Testis (tissue), 3 donors: ENCODE measurements around the gene CPLANE1. TPM values are rescaled to one million over a fixed set of nuclear protein-coding genes. Genes with fewer than 3 reads are reported as not detected.

Experiments used
- DNase-seq: peaks from one replicate; pipeline ENCODE4 v3.0.0-alpha.2; 2019
- H3K27ac ChIP-seq, 2 donors: fragments of 200-600 bp; sonication (generic); one replicate each; pipeline ENCODE4 v1.5.1; 2019
- H3K27me3 ChIP-seq: fragments of 200-600 bp; sonication (generic); one replicate; pipeline ENCODE4 v1.5.1; 2019
- H3K36me3 ChIP-seq: fragments of 200-600 bp; sonication (generic); one replicate; pipeline ENCODE4 v1.5.1; 2017; ENCODE audit warnings: low read depth; ENCODE audit errors: missing control alignments
- H3K4me1 ChIP-seq: fragments of 200-600 bp; sonication (generic); one replicate; pipeline ENCODE4 v1.5.1; 2019
- H3K4me3 ChIP-seq, 2 donors: fragments of 200-600 bp; sonication (generic); one replicate each; pipeline ENCODE4 v1.5.1; 2017 to 2019
- H3K9me3 ChIP-seq: fragments of 200-600 bp; sonication (generic); one replicate; pipeline ENCODE4 v1.5.1; 2017
- POLR2A ChIP-seq: fragments of 450-650 bp; IDR thresholded peaks from one replicate; pipeline ENCODE4 v1.6.1; 2017; ENCODE audit warnings: antibody characterized with exemption, mild to moderate bottlenecking, moderate library complexity
- WGBS, 2 donors: methylation state at CpG; one replicate each; pipeline ENCODE4 v1.1.5; 2018; 5-methylcytosine and 5-hydroxymethylcytosine counted together
- intact Hi-C: fragments of 100-400 bp; cut with DNase I; formaldehyde crosslinking; loops from one replicate; pipeline ENCODE4 v1.15.1; 2023; ENCODE audit warnings: low total_unique reads
- polyA plus RNA-seq: library from polyadenylated mRNA; stranded (reverse); fragments of 350-450 nt; fragmentation: Illumina TruSeq; extraction: RNeasy Lipid Tissue Mini Kit (QIAGEN cat#74804); gene quantifications from one replicate; pipeline ENCODE4 v1.2.3, GENCODE V29; 2014; ENCODE audit warnings: low read depth, low replicate concordance; ENCODE audit not compliant: insufficient read depth
- small RNA-seq, 2 donors: library from RNA; depleted of rRNA; stranded (forward); fragments of <200 nt; gene quantifications; one replicate each; pipeline ENCODE3, GENCODE V24; 2016
- total RNA-seq, 2 donors: library from RNA; depleted of rRNA; stranded (reverse); fragments of >200 nt; gene quantifications; one replicate each; pipeline ENCODE4 v1.2.3, GENCODE V29; 2016
- TF ChIP-seq, protein P1 (sequence below), 3 experiments: fragments of 450-650 bp in 2 of 3; fragments of 200-600 bp in 1 of 3; sonication (generic) in 1 of 3; IDR thresholded peaks; one replicate each; pipeline ENCODE4 v1.5.1; 2016 to 2019; ENCODE audit warnings: antibody characterized with exemption in 3 of 3, mild to moderate bottlenecking in 2 of 3, moderate library complexity in 1 of 3

Gene CPLANE1
- total and polyA plus RNA-seq, 3 donors from 2014 or later: 14.8 to 39.5 (median 36.9) TPM

DNA sequence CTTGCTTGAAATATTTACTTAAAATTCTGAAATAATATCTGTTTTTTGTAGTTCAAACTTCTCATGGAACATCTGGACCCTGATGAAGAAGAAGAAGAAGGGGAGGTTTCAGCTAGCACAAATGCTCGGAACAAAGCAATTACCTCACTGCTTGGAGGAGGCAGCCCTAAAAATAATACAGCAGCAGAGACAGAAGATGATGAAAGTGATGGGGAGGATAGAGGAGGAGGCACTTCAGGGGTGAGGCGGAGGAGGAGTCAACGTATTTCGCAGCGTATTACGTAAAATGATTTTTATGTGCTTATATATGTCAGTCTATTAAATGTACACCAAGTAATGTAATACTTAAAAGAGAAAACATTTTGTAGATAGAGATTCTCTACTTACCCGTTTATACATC lies 185.4 kb downstream of the CPLANE1 start:
- Histone ChIP-seq H3K9me3 (no peaks in the 10 kb centered on the region), H3K27me3 (no peaks in the 10 kb centered on the region), H3K36me3 (no peaks in the 10 kb centered on the region), H3K4me1 (no peaks in the 10 kb centered on the region), H3K4me3 (no peak overlapping the region), H3K27ac (no peak overlapping the region)
- WGBS, 2 donors: 94% methylated on average over 7 of the region's 7 CpGs
- TF ChIP-seq, protein P1, sequence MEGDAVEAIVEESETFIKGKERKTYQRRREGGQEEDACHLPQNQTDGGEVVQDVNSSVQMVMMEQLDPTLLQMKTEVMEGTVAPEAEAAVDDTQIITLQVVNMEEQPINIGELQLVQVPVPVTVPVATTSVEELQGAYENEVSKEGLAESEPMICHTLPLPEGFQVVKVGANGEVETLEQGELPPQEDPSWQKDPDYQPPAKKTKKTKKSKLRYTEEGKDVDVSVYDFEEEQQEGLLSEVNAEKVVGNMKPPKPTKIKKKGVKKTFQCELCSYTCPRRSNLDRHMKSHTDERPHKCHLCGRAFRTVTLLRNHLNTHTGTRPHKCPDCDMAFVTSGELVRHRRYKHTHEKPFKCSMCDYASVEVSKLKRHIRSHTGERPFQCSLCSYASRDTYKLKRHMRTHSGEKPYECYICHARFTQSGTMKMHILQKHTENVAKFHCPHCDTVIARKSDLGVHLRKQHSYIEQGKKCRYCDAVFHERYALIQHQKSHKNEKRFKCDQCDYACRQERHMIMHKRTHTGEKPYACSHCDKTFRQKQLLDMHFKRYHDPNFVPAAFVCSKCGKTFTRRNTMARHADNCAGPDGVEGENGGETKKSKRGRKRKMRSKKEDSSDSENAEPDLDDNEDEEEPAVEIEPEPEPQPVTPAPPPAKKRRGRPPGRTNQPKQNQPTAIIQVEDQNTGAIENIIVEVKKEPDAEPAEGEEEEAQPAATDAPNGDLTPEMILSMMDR (IDR thresholded peaks at IDR 0.05): no peak
- TF ChIP-seq POLR2A: no peak
- DNase-seq: no peak
- intact Hi-C loops: no loop called here

DNA sequence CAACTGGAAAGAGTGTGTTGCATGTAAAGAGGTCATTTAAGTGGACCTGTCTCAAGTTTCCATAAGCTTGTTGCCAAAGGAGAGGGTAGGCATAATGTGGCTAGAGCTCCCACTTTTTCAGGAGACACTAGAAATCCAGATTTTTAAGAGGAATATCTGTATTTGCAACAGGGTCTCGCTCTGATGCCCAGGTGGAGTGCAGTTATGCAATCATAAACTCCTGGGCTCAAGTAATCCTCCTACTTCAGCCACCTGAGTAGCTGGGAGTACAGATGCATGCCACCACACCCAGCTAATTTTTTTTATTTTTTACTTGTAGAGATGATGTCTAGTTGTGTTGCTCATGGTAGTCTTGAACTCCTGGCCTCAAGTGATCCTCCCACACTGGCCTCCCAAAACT lies 189.1 kb downstream of the CPLANE1 start:
- H3K27ac ChIP-seq: no peak overlapping the region
- H3K36me3 ChIP-seq: no peaks in the 10 kb centered on the region
- H3K27me3 ChIP-seq: no peaks in the 10 kb centered on the region
- no peak for DNase-seq
- TF ChIP-seq POLR2A: no peak
- TF ChIP-seq, protein P1 (IDR thresholded peaks at IDR 0.05): no peak
- H3K9me3 ChIP-seq: no peaks in the 10 kb centered on the region
- 90 to 96% methylated on average over 1 of the region's 1 CpG for WGBS, 2 donors
- H3K4me1 ChIP-seq: no peaks in the 10 kb centered on the region
- intact Hi-C loops: no loop called here
- no peak overlapping the region for H3K4me3 ChIP-seq

DNA sequence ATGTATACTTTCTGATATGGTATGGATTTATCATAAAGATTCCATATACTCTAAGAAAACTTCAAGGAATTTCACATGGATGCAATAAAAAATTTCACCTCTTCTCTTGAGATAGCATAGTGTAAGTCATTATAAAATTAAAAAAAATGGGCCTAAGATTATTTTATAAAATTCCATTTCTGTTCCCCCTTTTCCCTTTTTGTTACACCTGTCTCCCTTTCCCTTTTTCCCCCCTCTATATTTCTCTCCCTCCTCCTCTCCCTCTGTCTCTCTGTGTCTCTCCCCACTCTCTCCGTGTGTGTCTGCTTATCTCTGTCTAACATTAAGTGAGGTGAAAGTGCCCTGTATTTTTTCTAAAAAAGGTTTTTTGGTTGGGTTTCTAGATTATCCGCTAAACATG lies 192.4 kb downstream of the CPLANE1 start:
- intact Hi-C loops: no loop called here
- H3K27ac ChIP-seq: no peak overlapping the region

More for the DNA sequence above, 192.4 kb downstream of the CPLANE1 start:
- no peak for TF ChIP-seq POLR2A
- TF ChIP-seq, protein P1 (IDR thresholded peaks at IDR 0.05): no peak
- Histone ChIP-seq H3K4me1 (no peaks in the 10 kb centered on the region), H3K36me3 (no peaks in the 10 kb centered on the region), H3K27me3 (no peaks in the 10 kb centered on the region), H3K9me3 (no peaks in the 10 kb centered on the region), H3K4me3 (no peak overlapping the region)
- DNase-seq: no peak
- 88 to 93% methylated on average over 2 of the region's 2 CpGs for WGBS, 2 donors

Small RNAs within 50 kb of the gene (small RNA-seq; reads per million reads assigned to genes)
- gene C8orf59P2: 0 reads per million in 2 donors

Other genes with a start within 250 kb of the CPLANE1 start
- 100 to 1,000 TPM in 1 of 2 donors, 10 to 100 TPM in 1; 67.6 to 104 TPM for gene NUP155, start 121.7 kb upstream of the CPLANE1 start, total RNA-seq
- gene NUP155, start 121.7 kb upstream of the CPLANE1 start, polyA plus RNA-seq: 213 TPM
- 10 to 100 TPM; 25.3 to 27.6 TPM for gene WDR70, start 129.9 kb upstream of the CPLANE1 start, total RNA-seq
- 25.5 TPM for gene WDR70, start 129.9 kb upstream of the CPLANE1 start, polyA plus RNA-seq